T-helper 22 cell (primary cell): Measurements from ENCODE around the gene UPF3A.
"Not testable (repeated sequence)": the region's sequence is repeated elsewhere in the genome, so short reads cannot be mapped to it uniquely, and the experiment has no call there.

Experiments used
- DNase-seq: peaks from one replicate; pipeline ENCODE4 v3.0.0-alpha.2; 2020; ENCODE audit warnings: low read depth

UPF3A gene

GRCh38 chr13:114281351-114282040 is at the start of gene UPF3A:
Gene UPF3A, plus strand, starts transcription at chr13:114281601. Its CDS starts 39 bp downstream, at chr13:114281640.
- DNase-seq = peak; percentile 80

GRCh38 chr13:114231886-114232285 is 49.5 kb upstream of the UPF3A start:
- no peak for DNase-seq

- no peak for DNase-seq
Observed at GRCh38 chr13:114234266-114234644, 47.1 kb upstream of the UPF3A start.

GRCh38 chr13:114234645-114235421 is 46.6 kb upstream of the UPF3A start, which contains the start of gene CDC16:
Gene CDC16, plus strand, starts transcription at chr13:114234897. Its CDS starts 188 bp downstream, at chr13:114235085.
- DNase-seq = peak; percentile 53

- no peak for DNase-seq
Observed at GRCh38 chr13:114235697-114236096, 45.7 kb upstream of the UPF3A start.

- no peak for DNase-seq
Observed at GRCh38 chr13:114236227-114236626, 45.2 kb upstream of the UPF3A start.

GRCh38 chr13:114237415-114238112 is 43.8 kb upstream of the UPF3A start:
- DNase-seq = no peak

- no peak for DNase-seq
Observed at GRCh38 chr13:114241918-114242317, 39.5 kb upstream of the UPF3A start.

- no peak for DNase-seq
Observed at GRCh38 chr13:114243971-114244370, 37.4 kb upstream of the UPF3A start.

GRCh38 chr13:114244637-114245036 is 36.8 kb upstream of the UPF3A start:
- DNase-seq = no peak

GRCh38 chr13:114248011-114248410 is 33.4 kb upstream of the UPF3A start:
- no peak for DNase-seq

GRCh38 chr13:114249077-114249476 is 32.3 kb upstream of the UPF3A start:
- no peak for DNase-seq

GRCh38 chr13:114251639-114252440 is 29.6 kb upstream of the UPF3A start:
- DNase-seq = not testable (repeated sequence)

GRCh38 chr13:114256547-114256946 is 24.9 kb upstream of the UPF3A start:
- DNase-seq = no peak

GRCh38 chr13:114257014-114257413 is 24.4 kb upstream of the UPF3A start:
- no peak for DNase-seq

GRCh38 chr13:114258589-114258988 is 22.8 kb upstream of the UPF3A start:
- no peak for DNase-seq

GRCh38 chr13:114259374-114259773 is 22.0 kb upstream of the UPF3A start:
- DNase-seq = no peak

- no peak for DNase-seq
Observed at GRCh38 chr13:114259974-114260373, 21.4 kb upstream of the UPF3A start.

GRCh38 chr13:114260814-114261213 is 20.6 kb upstream of the UPF3A start:
- DNase-seq = no peak

- DNase-seq = no peak
Observed at GRCh38 chr13:114261328-114261965, 20.0 kb upstream of the UPF3A start.

GRCh38 chr13:114263578-114263977 is 17.8 kb upstream of the UPF3A start:
- no peak for DNase-seq
